HG03159 (cell line): ENCODE data around the gene PPRC1.

Source experiments
- ATAC-seq: cut with Tn5 transposase; IDR thresholded peaks from one replicate; pipeline ENCODE4 v1.9.1; 2021; ENCODE audit warnings: mild to moderate bottlenecking, moderate library complexity; ENCODE audit not compliant: unreplicated experiment

PPRC1 gene

GRCh38 chr10:102147561-102147960 is 14.7 kb downstream of the PPRC1 start:
- ATAC-seq, result no peak

- ATAC-seq, result no peak
Measured at GRCh38 chr10:102148275-102148674, 15.4 kb downstream of the PPRC1 start.

- ATAC-seq, result no peak
Measured at GRCh38 chr10:102150970-102151773, 18.3 kb downstream of the PPRC1 start.

GRCh38 chr10:102151774-102152544 is 19.1 kb downstream of the PPRC1 start, which contains the start of gene NOLC1:
Gene NOLC1 (plus strand): TSS chr10:102152389. CDS start chr10:102152411, 22 bp downstream.
- ATAC-seq, result peak; percentile 89

GRCh38 chr10:102152545-102152890 is 19.7 kb downstream of the PPRC1 start:
- peak; percentile 17 for ATAC-seq

- ATAC-seq, result no peak
Measured at GRCh38 chr10:102153093-102153620, 20.3 kb downstream of the PPRC1 start.

- ATAC-seq, result no peak
Measured at GRCh38 chr10:102154466-102155116, 21.8 kb downstream of the PPRC1 start.

GRCh38 chr10:102157224-102157623 is 24.4 kb downstream of the PPRC1 start:
- ATAC-seq, result no peak

- no peak for ATAC-seq
Measured at GRCh38 chr10:102159051-102159597, 26.3 kb downstream of the PPRC1 start.

- no peak for ATAC-seq
Measured at GRCh38 chr10:102159831-102160230, 27.0 kb downstream of the PPRC1 start.

- no peak for ATAC-seq
Measured at GRCh38 chr10:102163342-102163989, 30.6 kb downstream of the PPRC1 start.

- ATAC-seq, result no peak
Measured at GRCh38 chr10:102167861-102168260, 35.0 kb downstream of the PPRC1 start.

GRCh38 chr10:102170602-102171001 is 37.8 kb downstream of the PPRC1 start:
- no peak for ATAC-seq

GRCh38 chr10:102172288-102172687 is 39.4 kb downstream of the PPRC1 start:
- ATAC-seq, result no peak

- ATAC-seq, result no peak
Measured at GRCh38 chr10:102175415-102175814, 42.6 kb downstream of the PPRC1 start.

- no peak for ATAC-seq
Measured at GRCh38 chr10:102184606-102185005, 51.8 kb downstream of the PPRC1 start.

- ATAC-seq, result no peak
Measured at GRCh38 chr10:102185272-102185671, 52.4 kb downstream of the PPRC1 start.

- ATAC-seq, result no peak
Measured at GRCh38 chr10:102185811-102186527, 53.1 kb downstream of the PPRC1 start.

GRCh38 chr10:102188298-102188940 is 55.6 kb downstream of the PPRC1 start:
- ATAC-seq, result no peak
